GM21576 (cell line): ENCODE data around the gene DAGLA.
A peak's percentile ranks its signal among the peaks of the same experiment; 100 is the strongest.

Experiments used
- ATAC-seq: cut with Tn5 transposase; IDR thresholded peaks from one replicate; pipeline ENCODE4 v1.9.1; 2021; ENCODE audit warnings: mild to moderate bottlenecking, moderate library complexity; ENCODE audit not compliant: unreplicated experiment

Gene DAGLA

DNA sequence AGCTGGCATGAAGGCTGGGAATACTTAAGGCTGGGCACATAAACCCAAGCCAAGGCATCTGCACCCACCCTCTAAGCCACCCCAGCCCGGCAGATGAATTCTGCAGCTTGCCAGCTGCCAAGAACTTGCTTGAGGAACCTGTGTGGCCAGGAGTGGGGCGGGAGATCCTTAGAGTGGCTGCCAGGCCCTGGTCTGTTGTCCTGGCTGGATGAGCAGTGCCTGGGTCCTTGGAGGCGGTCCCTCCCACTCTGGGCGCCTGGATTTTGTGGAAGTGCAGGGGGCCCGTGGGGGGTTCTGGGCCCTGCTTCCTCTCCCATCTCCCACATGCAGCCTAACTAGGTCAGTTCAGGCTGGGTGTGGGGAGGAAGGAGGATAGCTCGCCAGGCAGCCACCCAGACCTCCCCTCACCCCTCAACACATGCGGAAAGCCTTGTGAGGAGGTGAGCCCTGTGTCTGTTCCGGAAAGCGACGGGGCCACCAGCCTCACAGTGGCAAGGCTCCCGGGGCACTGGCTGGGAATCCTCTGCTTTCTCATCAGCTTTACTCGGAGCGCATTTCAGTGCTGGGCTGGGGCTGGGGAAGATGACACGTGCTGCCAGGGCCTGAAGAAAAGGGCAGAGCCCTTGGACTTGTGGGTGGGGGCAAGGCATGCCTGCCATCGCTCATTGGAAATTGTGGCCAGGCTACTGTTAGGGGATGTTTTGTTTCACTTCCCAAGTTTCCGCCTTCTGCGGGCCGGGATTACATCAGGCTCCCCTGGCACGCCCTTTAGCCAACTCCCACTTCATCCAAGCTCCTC is 8.4 kb downstream of the DAGLA start:
- no peak for ATAC-seq

DNA sequence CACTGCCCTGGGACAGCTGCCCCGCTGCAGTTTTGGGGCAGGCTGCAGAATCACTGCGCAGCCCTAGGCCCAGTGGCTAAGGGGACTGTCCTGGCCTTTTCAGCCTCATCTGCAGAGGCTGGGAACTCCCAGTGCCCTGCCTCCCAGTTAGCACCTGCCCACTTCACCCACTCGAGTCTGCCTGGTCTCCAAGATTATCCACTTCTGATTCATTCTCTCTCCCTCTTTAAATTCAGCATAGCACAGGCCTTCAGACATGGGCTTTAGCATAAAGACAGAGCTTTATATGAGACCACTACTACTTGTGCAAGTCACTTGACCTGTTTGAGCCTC is 8.9 kb downstream of the DAGLA start:
- no peak for ATAC-seq

DNA sequence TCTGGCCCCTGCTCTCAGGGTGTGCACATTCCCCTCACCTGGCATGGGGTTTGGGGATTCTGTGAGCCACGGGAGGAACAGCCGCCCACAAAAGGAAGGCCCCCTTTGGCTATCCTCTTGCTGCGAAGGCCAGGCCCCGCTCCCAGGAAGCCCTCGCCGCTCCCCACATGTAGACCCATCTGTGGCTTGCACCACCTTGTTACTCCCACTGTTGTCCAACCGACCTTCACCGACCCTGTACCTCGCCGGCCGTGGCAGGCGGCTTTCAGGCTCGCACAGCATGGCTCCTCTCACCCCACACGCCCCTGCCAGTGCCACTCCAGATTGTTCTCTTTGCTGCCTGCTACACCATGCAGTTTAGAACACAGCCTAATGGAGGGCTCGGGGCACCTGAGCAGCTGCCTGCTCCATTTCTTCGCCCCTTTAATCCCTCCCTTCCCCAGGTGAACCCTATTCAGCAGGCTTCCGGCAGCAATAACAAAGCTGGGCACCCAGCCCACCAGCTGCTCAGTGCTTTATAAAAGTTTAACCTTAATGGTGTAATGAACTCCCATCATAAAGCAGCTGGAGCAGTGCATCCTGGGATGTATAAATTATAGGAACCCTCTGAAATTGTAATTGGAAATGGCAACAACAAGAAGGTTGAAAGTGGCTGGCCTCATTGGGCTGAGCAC is 10.7 kb downstream of the DAGLA start:
- no peak for ATAC-seq

DNA sequence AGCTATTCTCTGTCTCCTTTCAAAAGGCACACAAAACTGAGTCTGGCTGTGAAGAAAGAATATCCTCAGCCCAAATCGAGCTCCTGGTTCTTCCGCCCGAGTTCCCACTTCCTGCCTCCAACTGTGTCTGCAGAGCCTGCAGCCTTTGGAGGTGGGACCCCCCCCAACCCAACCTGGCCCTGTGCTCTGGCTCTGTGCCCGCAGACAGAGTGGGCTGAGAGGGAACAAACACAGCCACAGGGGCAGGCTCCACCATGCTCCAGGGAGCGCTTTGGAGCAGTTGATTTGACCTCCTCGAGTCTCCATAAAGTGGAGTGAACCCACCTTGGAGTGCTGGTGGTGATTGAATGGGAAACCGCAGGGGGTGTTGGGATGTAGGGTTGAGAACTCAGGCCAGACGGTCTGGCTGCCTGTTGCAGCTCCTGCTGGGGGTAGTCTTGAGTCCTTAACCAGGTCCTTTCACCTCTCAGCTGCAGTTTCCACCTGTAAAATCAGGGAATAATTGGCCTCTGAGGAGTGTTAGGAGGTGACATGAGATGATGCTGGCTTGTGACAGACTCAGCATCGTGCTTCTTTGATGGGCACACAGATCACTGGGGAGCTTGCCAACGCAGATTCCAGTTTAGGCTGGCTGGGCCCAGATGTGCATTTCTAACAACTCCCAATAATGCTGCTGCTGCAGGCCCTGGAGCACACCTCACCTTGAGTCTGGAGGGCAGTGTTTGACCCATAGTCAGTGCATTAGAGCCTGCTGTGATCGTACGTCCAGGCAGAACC is 11.4 kb downstream of the DAGLA start:
- ATAC-seq: no peak

DNA sequence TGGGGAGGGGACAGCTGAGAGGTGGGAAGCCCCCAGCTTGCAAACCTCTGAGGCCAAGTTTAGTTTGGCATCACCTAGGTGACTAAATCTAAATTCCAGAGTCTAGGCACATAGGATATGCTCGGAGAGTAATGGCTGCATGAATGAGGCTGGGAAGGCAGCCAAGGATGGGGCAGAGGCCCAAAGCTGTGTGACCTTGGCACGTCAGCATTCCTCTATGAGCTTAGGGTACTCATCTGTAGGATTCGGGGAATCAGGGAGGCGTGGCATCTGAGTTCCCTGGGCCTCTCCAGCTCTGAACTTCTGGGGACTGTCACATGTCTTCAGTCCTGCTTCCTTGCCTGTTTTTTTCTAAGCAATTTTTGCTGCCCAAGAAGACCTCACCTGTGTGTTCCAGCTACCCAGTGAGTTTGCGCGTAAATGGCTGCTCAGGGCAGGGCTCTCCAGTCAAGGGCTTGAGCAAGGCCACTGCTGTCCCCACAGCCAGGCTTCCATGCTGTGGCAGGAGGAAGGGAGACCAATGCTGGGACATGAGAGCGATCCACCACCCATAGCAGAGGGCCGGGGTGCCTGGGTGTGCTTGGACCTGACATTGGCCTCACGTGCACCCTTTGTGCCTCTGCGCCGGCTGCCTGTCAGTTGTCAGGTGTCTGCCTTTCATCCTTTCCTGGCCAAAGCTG is 13.9 kb downstream of the DAGLA start:
- ATAC-seq: no peak

DNA sequence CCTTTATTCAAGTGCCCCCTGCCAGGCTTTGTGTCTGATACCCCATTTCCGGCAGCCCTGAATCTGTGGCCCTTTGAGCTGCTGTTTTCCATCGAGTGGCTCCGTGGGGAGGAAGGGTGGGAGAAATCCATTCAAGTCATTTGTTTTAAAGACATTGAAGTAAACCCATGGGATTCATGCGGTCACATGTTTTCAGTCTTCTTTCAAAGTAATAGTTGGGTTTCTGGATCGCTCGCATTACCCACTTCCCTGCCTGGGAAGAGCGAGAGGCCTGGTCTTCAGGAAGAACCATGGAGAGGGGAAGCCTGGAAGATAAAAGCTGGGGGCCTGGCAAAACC is 14.4 kb downstream of the DAGLA start:
- ATAC-seq: no peak

DNA sequence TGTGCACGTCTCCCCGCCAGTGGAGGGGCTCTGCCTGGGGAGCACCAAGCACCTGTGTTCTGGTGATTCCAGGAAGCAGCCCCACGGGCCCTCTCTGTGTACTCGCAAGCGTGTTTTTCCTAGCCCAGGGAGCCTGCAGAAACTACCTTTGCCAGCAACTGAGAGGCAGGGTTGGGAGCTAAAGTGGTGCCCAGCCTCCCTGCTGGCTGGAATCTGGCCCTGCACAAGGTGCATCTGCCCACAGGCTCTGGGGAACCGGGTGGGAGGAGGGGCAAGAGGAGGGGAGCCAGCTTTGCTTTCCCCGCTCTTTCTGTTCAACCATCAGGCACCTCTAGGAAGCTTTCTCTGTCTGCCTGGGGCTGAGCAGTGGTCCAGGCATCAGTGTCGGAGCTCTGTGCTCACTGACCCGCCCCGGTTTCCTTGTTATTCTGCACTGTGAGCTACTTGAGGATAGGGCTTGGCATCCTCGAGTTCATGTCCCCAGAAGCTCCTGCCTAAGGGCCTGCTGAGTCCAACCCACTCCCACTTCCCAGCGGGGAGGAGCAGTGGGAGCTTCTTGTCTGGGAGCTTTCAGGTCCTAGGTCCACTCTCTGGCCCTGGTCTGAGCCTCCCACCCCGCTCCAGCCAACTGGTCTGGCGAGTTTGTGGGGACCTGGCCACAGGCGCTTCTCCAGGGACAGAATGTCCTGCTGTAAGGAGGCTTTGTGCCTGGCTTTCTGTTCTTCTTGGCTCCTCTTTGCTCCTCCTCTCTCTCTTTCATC is 14.9 kb downstream of the DAGLA start:
- no peak for ATAC-seq

DNA sequence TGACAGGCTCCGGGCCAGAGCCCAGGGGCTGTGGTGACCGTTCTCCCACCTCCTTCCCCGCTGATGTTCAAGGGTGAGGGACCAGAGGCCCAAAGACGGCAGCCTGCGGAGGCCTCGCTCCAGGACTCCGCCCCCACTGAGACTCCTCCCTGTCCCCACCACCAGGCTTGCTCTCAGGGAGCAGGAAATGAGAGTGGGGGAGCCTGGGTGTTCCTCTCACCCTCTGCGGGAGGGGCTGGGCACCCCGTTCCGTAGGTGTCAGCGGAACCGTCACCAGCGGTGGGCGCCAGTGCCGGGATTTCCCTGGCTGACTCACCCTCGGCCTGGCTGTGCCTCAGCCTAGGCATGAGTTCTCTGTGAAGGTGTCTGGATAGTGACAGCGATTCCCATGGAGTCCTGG is 15.7 kb downstream of the DAGLA start:
- peak; percentile 62 for ATAC-seq

DNA sequence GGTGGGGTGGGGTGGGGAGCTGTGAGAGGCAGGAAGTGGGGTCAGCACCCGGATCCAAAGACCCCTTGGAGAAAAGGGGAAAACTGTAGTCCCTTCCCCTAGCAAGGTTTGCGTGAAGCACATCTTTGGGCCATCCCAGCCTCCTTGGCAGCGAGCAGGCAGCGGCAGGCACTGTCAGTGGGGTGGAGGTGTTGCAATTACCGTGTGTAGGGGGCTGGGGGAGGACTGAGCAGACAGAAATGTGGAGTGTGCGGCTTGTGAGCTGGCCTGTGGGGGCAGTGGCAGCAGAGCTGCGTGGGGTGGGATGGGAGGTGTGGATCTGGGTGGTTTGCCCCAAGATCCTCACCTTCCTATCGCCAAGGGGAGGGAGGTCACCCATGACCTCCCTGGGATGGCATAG is 16.4 kb downstream of the DAGLA start:
- no peak for ATAC-seq

DNA sequence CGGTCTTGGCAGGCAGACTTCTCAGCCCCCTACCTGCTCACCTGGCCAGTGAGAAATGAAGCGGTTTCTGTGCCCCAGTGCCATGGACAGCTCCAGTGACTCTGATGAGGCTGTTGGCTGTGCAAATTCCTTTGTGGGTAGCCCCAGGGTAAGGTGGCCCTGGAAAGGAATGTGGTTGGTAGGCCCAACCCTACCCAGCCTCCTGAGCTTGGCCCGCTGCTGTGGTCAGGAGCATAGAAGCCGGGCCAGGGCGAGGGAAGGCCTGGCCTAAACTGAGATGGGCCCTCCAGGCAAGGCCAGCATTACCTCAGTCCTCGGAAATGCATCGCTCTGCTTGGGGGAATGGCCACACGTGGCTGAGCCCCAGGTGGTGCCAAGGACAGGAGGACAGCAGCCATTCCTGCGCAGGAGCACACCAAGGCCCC is 16.9 kb downstream of the DAGLA start:
- ATAC-seq: no peak

DNA sequence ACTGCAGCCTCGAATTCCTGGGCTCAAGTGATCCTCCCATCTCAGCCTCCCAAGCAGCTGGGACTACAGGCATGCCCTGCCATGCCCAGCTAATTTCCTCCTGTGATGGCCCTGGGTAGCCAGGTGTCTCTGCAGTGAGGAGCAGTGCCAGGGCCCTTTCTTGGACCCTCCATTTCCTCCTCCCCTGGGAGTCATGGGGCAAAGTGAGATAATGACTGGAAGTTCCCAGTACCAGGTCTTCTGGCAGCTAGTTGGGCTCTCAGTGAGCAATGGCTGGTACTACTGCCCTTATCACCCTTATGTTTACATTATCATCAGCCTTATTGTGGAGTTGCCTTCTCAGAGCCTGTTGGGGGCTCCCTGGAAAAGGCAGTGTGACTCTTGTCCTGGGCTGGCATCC is 17.6 kb downstream of the DAGLA start:
- no peak for ATAC-seq

DNA sequence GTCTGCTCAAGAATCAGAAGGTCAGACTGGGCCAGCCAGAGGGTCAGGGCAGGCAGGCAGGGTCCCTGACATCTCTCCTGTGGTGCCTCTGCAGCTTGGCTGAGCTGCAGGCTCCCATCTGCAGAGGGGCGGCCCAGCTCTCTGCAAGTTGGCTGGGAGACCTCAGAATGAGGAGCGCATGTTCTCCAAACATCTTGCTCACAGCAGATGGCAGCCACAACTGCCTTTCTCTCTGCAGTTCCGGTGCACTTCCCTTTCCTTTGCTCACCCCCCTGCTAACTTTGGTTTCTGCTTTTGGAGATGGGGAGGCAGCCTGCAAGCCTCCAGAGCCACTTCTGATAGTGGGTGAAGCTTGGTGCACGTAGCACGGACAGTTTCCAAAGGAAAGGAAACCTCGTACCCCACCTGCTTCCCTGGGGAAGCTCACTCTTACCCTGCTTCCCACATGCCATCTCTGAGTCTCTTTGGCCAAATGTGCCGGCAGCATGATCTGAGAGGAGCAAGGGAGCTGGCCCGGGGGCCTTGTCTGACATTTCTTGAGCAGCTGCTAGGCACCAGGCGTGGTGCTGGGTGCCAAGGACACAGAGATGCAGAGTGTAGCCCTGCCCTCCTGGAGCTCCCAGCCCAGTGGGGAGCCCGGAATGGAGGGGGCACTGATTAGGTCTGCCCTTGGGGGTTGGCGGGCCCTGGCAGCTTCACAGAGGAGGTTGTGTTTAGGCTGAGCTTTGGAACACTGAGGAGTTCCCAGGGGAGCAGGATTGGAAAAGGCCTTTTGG is 18.2 kb downstream of the DAGLA start:
- ATAC-seq: no peak

DNA sequence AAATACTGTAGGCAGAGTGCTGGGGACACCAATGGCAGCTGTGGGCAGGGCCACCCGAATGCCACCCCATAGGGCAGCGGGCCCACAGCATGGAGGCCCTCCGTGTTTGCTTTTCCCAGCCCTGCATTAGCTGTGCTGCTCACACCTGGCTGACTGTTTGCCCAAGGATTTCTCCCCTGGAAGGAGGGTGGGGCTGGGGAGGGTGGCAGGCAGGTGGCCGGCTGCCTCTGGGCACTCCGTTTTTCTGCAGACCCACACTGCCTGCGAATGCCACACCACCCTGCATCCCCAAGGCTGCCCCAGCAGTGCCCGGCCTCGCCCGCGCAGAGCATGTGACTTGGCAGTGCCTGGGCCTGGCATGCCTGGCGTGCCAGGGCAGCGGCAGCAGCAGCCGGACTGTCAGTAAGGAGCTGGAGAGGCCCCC is 19.6 kb downstream of the DAGLA start:
- no peak for ATAC-seq

DNA sequence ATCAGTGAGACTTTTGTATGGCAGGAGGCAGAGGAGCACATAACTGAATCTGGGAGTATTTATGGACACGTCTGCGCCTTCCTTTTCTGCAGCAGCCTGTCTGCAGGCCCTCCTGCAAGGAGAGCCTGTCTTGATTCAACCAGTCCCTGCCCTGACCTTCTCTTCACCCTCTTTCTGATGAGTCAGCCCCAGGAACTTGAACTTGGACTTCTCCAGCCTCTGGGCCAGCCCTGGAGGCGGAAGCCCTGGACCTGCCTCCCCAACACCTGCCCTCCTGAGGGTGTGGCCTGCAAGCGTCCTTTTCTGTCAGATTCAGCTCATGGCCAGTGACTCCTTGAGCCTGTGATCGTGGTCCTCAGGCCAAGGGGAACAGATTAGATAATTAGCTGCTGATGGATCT is 20.0 kb downstream of the DAGLA start:
- no peak for ATAC-seq

DNA sequence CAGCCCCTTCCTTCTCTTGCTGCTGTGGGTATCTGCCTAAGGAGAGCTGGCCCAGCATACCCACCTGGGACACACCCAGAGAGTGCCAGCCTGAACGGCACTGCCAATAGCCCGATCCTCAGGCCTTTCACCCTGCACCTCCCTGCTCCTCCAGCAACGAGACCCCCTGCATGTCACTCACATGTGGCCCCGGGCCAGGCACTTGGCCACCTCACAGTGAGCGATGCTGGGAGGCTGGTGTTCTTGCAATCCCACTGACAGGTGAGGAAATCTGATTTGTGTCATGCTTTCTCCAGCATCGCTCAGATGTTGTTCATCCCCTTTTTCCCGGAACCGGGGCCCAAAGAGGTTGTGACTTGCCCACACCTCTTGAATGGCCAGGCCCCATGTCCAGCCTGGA is 20.5 kb downstream of the DAGLA start:
- ATAC-seq: no peak

DNA sequence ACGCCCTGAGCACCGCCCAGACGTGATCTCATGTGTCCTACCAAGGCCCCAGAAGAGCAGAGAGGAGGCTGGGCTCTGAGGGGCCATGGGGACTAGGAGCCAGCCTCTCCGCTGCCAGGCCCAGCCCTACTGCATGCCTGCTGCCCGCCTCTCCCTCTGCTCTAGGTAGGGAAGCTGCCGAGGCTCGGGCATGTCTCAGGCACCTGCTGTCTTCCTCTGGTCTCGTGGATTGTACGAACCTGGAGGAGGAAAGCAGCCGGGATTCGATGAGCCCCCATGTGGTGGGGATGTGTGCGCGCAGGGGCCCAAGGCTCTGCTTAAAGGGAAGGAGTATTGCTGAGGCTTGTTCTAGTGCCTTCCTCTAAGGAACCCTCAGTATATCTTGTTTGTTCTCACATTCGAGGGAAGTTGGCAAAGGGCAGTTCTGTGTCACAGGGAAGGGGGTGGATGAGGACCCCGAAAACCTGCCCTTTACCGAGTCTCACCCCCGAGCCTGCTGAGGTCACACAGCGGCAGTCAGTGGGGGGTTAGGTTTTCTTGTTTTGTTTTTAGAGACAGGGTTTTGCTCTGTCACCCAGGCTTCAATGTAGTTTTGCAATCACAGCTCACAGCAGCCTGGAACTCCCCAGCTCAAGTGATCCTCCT is 21.2 kb downstream of the DAGLA start:
- ATAC-seq: no peak

DNA sequence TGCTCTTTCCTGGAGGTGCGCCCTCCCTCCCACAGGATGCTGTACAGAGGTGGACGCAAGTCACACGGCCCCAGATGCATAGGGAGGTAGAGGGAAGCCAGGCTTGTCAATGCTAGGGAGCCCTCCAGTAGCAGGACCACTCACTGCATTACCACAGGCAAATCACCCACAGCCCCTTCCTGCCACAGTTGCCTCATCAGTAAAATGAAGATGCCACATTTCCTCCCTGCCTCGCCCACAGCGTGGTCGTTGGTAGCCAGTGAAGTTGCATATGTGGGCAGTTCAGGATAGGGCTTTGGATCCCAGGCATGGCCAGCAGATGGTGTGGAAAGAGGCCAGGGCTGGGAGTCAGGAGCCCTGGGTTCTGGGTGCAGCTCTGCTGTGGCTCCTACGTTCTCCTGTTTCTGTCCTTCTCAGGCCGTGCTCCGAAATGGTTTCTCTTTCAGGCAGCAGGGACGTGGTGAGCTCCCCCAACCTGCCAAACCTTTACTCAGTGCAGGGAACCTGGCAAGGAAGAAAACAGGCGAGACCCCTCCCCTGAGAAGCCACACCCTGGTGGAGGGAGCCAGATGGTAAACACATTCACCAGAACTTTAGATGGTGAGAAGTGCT is 22.6 kb downstream of the DAGLA start:
- ATAC-seq: no peak

DNA sequence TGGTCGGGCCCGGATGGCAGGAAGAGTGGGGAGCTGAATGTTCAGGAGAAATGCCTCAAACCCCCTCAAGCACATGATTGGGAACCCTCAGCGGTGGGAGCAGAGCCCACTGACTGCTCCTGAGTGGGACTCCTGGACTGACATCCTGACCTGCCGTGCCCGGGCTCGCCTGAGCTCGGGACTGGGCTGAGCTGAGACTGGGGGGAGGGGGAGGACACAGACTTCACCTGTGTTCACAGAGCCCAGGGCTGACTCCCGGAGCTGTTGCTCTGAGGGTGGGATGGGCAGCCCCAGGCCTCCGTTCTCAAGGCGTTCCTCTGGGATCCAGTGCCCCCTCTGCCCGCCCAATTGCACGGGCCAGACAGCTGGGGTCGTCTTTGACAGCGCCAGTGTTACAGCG is 24.6 kb downstream of the DAGLA start:
- no peak for ATAC-seq
